GM18858 (cell line): Measurements from ENCODE around the gene CRYGN.

ENCODE experiments used
- ATAC-seq: cut with Tn5 transposase; IDR thresholded peaks from one replicate; pipeline ENCODE4 v1.9.1; 2021; ENCODE audit not compliant: unreplicated experiment

The CRYGN gene

DNA sequence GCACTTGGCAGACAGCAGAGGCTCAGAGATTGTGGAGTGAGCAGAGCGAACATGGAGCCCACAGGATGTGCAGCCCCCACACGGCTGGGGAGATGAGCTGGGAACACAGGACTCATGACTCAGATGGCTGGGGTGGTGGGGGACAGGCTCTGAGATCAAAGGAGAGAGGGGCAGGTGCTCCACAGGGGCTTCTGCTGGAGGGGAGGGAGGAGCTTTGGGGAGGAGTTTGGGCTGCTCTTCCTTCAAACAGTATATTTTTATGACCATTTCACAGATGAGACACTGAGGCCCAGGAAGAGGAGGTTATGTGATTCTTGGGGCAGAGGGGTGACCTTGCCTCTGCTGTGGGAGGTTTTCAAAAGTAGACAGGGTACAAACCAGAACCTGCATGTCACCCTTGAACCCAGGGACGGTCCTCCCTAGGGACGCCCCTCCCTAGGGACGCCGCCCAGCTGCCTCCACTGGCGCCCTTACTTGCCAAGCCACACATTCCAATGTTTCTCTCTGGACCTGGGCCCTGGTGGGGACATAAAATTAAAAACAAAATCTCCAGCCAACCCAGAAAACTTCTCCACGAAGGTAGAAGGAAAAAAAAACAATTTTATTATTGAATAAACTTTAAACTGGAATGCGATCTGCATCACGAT lies 981 bp upstream of the CRYGN start:
- no peak for ATAC-seq

- no peak for ATAC-seq
Measured at GRCh38 chr7:151438864-151439601, 908 bp downstream of the CRYGN start.

GRCh38 chr7:151437866-151438516 lies 1.9 kb downstream of the CRYGN start:
- ATAC-seq: no peak

DNA sequence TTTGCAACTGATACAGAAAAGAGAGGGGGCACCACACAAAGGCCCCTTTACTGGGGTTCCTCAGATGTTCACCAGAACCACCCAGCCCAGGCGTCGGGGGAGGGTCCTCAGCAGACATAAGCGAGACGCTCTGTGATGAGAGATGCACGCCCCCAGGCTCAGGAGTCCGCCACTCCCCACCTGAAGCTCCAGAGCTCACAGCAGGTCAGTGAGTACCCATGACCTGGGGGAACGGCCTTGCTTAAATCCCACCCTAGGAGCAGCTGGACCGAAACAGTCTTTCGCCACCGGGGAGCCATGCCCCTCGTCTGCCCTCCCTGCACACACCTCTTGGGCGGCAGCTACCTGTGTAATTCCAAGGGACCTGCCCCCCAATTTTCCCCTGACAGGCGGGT lies 2.8 kb downstream of the CRYGN start:
- no peak for ATAC-seq

- ATAC-seq: no peak
Measured at GRCh38 chr7:151436446-151437158, 3.3 kb downstream of the CRYGN start.

- ATAC-seq: no peak
Measured at GRCh38 chr7:151435971-151436370, 4.0 kb downstream of the CRYGN start.

DNA sequence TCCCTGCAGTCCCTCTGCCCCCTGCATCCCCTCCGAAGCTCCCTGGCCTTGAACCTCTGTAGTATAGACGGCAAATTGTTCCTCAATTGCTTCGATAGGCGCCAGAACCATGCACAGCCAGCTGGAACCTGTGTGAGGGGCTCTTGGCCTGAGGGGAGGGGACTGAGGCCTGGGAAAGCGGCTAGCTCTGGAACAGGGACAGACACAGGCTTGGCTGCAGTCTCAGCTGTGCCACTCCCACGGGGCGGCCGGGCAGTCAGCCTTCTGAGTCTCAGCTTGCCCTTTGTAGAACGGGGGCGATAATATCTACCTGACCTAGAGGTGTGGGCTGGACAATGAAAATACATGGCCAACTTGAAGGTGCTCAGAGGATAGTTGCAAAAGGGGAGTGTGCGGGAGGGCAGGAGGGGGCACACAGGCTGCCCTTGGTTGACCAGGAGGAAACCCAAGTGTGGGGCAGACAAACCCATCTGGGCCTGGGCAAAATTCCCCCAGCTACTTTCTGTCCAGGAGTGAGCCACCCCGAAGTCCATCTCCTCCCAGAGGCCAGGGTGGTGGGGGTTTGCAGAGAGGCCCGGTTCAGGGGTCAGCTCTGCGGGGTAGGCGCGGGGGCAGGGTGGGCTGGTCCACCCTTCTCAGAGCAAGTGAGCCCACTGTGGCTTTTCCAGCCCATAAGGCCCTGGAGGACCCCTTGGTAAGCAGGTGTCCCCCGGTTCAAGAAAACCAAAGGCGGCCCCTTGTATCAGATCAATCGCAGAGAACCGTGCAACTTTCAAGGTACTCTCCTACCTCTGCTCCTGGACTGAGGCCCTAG lies 4.6 kb downstream of the CRYGN start:
- no peak for ATAC-seq

DNA sequence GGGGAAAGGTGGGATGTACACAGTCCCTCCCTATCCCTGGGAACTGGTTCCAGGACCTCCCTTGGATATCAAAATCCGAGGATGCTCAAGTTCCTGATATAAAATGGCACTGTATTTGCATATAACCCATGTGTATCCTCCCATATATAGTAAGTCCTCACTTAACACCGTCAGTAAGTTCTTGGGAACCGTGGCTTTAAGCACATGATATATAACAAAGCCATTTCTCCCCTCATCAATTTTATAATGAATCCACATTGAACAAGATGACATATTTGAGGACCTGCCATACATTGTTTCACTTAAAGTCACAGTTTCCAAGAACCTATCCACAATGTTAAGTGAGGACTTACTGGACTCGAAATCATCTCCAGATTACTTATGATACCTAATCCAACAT lies 5.4 kb downstream of the CRYGN start:
- no peak for ATAC-seq

GRCh38 chr7:151433721-151434400 lies 6.1 kb downstream of the CRYGN start:
- ATAC-seq: no peak

GRCh38 chr7:151432658-151433521 lies 7.1 kb downstream of the CRYGN start:
- peak; percentile 53 for ATAC-seq

DNA sequence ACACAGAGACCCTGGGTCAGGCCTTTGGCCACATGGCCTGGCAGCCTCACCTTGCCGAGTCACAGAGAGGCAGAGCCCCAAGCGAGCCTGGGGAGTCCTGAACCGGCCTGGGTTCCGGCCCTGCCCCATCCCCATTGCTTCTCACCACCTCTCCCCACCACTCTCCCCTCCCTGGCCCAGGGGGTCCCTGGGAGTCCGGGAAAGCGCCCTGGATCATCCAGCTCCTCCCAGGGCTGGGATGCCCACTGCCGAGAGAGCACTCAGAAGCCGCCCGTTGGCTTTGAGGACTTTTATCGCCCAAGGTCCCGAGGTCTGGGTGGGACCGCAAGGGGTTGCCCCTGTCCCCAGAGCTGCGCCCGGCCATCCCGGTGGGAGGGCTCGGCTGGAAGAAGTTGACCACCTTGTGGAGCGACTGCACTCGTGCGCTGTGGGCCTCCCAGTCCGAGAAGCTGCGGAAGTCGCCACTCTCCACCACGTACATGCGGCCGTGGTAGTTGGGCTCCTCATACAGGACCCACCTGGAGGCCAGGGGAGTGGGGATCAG lies 8.1 kb downstream of the CRYGN start:
- ATAC-seq: no peak

GRCh38 chr7:151431281-151431767 lies 8.6 kb downstream of the CRYGN start:
- no peak for ATAC-seq

DNA sequence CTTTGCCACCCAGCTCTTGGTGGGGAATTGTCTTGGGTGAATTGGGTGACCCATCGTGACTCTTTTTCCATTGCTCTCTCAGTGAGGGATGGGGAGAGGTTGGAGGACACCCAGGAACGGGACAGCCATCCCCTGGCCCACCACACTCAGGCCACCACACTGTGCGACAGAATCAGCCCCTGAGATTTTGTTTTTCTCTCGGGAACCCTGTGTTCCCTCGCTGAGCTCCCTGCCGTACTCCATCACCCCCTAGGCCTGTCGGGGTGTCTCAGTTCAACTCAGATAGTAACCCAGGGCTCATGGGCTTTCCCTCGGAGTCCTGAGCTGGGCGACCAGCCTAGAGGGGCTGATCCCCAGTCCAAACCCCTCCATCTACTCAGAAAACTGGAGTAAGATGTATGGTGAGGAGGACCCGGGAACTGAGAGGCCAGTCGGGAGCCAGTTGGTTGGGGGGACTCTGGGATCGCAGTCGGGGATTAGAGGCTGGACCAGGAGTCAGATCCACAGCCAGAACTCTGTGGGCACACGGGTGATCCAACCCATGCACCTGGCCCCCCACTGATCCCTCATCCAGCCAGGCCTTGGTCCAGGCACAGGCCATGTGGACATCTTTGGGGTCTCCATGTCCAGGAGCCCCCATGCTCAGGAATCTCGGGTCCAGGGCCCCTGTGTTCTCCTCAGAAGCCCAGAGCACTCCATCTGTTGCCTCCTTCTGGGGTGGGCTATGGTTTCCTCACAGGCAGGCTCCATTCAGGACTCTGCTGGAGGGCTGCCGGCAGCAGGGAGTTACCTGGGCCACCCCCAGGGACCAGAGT lies 9.3 kb downstream of the CRYGN start:
- no peak for ATAC-seq

- peak; percentile 58 for ATAC-seq
Measured at GRCh38 chr7:151429560-151430331, 10.2 kb downstream of the CRYGN start.

DNA sequence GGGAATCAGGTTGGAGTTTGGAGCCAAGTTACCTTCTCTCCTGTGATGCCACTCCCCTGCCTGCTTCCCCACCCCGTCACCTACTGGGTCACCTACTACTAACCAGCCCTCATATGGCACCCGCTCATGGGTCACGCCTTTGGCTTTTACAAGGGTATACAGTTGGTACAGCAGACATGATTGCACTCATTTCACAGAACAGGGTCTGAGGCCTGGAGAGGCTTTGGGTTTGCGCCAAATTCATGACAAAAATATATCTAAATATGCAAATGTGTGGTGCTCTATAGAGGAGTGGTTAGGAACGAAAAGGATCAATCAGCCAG lies 10.7 kb downstream of the CRYGN start:
- ATAC-seq: no peak

DNA sequence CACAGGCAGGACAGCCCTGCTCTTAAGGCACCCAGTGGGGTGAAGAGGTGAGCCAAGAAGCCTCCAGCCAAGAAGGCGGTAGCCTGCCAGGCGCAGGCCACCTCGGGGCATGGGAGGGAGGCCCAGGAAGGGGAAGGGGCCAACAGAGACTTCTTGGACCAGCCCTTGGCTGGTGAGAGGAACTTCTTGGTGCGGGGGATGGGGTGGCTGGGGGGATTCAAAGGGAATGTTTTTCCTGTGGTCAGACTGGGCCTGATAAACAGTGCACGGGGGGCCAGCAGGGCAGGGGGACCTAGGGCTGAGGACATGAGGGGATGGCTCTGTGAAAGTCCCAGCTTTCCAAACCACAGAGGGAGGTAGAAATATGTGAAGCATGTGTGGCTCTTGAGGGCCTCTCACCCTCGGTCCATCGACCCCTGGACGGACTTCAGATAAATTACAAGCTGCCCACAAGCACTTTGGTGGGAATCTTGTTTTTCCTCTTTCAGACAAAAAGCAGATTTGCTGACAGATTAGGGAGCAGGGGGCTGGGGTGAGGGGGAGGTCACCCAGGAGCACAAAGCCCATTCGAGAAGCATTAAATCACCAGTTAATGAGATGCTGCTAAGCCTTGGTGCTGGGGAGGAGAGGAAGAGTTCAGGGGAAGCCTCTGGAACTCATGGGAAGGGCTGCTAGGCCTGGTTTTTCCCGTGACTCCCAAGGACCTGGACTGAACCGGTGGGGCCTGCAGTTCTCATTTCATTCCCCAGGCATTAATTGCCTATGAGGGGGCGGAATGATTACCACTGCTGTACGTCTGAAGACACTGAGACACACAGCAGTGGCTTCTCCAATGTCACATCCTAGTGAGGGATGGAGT lies 11.3 kb downstream of the CRYGN start:
- no peak for ATAC-seq
